HG03565 (cell line): ENCODE results near the gene KCNJ18.
"Not testable (repeated sequence)": the region's sequence is repeated elsewhere in the genome, so short reads cannot be mapped to it uniquely, and the experiment has no call there.

Source experiments
- ATAC-seq: cut with Tn5 transposase; IDR thresholded peaks from one replicate; pipeline ENCODE4 v1.9.1; 2021; ENCODE audit warnings: mild to moderate bottlenecking, moderate library complexity; ENCODE audit not compliant: unreplicated experiment

Gene KCNJ18

DNA sequence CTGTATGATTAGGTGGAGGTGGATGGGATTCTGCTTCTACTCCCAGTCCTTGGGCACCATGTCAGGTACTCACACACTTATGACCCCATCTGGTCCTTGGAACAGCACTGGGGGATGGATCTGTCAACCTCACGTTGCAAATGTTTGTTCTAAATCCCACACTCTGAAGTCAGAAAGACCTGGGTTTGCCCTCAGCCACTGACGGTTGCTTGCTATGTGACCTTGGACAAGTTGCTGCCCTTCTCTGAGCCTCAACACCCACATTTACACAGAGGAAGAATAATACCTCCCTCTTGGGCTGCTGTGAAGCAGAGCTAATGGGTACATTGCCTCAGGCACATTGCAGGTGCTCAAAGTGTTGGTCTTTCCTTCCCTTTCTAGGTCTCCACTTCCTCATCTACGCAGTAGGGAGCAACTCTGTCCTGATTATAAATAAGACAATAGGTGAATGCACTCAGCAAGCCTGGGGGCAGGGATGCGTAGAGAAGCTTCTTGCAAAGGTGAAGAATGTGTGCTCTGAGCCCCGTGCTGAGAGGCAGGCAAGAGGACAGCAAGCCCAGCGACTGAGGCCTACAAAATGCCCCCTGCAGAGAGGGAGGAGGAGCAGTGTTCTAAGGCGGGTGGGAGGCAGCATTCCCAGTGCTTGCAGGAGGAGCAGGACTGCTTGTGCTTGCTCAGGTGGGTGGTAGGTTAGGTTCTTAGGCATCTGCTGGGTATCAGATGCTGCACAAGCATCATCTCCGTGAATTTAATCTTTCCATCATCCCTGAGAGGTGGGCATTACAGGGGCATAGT is 21.8 kb upstream of the KCNJ18 start:
- ATAC-seq, result not testable (repeated sequence)

DNA sequence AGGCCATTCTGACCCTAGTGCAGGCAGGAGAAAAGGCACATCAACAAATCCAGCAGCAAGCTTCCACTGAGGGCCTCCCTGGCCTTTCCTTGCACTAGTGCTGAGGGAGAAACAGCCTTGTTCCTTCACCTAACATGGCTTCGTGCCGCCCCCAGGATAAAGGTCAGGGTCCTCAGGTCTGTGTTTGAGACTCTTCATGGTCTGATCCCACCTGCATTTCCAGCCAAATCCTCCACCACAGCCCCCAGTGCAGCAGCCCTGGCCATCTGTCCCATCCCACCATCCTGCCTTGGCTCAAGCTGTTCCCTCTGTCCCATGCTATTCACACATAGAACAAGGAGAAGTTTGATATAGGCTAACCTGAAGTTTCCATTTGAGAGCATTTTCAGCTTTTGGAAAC is 20.9 kb upstream of the KCNJ18 start:
- ATAC-seq, result not testable (repeated sequence)

DNA sequence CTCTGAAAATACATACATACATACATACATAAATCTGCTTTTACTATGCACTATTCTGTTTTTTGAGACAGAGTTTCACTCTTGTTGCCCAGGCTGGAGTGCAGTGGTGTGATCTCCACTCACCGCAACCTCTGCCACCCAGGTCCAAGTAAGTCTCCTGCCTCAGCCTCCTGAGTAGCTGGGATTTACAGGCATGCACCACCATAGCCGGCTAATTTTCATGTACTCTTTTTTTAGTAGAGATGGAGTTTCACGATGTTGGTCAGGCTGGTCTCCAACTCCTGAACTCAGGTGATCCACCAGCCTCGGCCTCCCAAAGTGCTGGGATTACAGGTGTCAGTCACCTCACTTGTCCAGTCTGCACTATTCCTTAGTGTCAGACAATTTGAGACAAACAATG is 20.5 kb upstream of the KCNJ18 start:
- not testable (repeated sequence) for ATAC-seq

DNA sequence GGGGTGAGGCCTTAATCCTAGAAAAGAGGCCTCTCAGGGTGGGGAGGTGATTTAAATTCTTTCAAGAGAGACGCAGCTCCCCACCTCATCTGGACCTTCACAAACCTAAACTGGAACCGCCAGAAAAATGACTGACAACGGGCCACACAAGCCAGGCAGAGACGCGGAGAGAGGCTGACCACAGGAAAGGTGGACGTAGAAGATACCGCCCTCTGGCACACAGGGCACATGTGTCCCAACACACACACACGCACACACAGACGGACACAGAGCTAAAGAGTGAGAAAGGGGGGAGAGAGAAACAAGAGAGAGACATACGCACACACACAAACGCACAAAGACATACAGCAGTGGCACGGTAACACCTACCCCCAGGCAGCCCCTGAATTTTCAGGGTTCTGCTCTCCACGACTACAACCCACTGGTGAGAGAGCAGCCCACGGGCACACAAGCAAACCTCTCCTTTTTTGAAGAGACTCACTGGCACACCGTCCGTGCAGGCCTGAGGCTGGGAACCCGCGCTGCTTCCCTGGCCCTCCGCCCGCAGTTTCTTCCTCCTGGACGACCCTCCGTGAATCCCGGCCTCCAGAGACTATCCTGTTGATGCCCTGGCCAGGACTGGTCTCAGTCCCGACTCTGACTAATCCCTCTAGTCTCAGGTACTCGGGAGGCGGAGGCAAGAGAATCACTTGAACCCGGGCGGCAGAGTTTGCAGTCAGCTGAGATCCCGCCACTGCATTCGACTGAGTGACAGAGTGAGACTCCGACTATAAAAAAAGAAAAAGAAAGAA is 18.7 kb upstream of the KCNJ18 start:
- ATAC-seq, result not testable (repeated sequence)

DNA sequence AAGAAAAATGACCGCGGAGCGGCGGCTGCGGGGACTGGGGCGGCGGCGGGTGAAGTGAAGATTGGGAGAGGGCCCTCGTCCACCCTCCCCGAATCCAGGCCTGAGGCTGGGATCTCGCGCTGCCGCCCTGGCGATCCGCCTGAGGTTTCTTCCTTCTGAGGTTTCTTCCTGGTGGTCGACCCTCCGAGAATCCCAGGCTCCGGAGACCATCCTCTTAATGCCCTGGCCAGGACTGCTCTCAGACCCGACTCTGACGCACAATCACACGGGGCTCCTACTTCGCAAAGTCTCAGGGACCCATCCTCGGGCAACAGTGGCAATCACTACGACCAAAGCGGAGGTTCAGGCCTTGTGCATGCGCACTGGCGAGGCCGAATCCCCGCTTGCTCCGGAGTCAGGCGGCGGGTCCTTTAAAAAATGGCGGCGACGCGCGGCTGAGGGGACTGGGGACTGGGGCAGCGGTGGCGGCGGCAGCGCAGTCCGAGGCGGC is 18.0 kb upstream of the KCNJ18 start:
- ATAC-seq, result no peak

DNA sequence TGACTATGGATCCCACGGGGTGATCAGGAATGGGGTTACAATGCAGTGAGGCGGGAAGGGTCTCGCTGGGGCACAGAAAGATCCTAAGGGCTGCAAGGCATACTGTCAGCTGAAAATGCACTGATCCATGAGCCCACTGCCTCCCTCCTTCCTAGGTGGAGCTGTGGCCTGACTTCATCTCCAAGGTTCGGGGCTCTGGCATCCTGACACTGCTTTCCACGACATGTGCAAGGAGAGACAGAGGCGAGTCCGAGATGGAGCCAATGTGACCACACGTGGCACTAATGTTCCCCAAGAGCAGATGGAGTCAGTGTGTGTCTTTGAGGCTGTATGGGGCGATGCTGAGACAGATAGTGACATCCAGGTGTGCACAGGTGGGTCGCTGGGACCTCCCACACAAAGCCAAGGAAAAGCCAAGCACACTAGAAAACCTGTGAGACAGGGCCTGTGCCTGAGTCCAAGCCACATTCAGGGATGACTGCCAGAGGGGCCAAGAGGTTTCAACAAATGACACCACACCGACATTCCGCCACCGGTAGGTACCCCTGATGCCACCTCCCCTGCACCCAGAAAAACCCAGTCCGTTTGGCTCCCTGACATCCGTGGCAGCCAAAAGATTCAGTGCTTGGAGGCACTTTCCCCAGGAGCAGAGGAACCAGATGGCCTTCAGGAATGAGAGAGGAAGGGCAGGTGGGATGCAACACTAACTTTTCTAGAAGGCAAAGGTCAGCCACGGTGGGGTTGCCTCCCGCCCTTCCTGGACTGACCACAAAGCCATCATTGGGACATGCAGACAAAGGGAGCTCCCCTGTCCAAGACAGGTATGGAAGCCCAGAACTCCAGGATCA is 17.2 kb upstream of the KCNJ18 start:
- not testable (repeated sequence) for ATAC-seq

DNA sequence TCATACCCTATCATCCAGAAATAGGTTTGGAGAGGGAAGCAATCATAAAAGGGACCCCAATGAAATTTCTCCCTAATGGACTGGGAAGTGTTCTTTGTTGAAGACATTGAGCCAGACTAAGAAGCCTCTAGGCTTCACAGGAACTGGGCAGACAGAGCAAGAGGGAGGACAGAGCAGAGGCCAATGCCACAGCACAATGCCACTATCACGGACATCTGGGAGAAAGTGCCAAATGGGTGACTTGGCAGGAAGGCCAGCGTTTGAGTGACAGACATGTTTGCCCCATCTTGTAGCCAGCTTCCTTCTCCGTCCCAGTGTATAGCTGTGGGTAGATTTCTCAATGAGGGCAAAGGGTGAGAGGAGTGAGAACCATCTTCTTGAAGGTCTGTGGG is 16.6 kb upstream of the KCNJ18 start:
- not testable (repeated sequence) for ATAC-seq

DNA sequence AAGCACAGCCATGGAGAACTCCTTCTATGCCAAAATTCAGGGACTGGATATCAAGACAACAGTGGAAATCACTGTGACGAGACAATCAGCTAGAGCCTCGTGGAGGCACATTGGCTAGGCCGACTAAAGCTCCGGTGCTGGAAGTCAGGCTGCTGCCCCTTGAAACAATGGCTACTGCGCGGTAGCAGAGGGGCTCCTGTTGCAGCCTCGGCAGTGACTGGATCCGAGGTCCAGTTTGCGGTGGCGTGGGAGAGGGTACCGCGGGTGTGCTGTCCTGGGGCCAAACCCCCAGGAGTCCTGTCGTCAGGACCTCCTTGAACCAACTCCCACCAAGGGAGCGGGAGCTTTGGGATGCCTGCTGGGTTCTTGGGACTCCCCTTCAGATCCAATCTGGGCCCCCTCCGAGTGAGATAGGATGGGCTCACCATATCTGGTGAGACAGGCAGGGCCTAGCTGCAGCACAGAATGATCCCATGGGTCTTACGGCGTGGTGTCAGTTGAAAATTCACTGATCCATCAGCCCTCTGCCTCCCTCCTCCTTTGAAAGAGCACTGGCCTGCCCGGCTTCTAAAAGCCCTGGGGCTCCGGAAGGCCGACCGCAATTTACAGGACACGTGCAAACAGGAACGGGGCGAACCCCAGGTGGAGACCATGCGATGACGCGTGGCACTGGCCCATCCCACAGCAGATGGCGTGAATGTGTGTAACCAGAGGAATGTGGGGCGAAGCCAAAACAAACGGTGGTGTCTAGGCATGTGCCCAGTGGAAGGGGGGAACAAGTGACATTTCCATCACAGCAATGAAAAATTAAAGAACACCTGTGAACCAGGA is 15.8 kb upstream of the KCNJ18 start:
- no peak for ATAC-seq

DNA sequence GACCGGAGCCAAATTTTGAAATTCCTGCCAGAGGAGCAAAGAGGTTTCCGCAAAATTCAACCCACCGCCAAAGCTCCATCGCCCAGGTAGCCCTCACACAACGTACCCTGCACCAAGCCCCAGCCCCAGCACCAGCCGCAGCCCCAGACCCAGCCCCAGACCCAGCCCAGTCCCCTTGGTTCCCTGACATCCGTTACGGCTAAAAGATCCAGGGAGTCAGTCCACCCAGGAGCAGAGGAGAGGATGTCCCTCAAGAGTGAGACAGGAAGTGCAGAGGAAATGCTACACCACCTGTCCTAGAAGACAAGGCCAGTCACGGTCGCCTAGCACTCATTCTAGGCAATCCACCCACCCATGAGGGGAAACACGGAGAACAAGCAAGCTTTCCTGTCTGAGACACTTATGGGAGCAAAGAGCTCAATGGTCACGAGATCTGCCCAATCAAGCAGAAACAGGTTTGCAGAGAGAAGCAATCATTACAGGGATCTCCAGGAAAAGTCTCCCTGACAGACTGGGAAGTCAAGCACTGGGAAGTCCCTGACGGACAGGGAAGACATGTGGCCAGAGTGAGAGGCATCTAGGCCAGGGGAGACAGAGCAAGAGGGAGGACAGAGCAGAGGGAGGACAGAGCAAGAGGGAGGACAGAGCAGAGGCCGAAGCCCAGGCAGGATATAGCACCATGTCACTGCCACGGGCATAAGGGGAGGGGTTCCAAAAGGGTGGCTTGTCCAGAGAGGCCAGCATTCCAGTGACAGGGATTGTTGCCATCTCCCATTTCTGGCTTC is 15.0 kb upstream of the KCNJ18 start:
- ATAC-seq, result no peak

DNA sequence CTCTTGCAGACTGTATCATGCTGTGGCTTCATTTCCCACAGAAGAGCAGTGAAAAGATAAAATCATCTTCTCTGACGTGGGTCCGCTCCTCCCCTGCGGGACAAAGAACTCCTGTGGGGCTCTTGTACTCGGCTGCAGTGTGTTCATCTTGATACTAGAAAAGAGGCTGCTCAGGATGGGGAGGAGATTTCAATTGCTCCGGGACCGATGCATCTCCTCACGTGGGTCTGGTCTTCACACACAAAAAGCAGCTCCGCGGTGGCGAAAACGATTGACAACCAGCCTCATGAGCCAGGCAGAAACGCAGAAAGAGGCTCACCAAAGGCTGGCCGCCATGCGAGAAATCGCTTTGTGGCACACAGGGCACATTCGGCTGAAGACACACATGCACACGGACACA is 14.4 kb upstream of the KCNJ18 start:
- no peak for ATAC-seq

DNA sequence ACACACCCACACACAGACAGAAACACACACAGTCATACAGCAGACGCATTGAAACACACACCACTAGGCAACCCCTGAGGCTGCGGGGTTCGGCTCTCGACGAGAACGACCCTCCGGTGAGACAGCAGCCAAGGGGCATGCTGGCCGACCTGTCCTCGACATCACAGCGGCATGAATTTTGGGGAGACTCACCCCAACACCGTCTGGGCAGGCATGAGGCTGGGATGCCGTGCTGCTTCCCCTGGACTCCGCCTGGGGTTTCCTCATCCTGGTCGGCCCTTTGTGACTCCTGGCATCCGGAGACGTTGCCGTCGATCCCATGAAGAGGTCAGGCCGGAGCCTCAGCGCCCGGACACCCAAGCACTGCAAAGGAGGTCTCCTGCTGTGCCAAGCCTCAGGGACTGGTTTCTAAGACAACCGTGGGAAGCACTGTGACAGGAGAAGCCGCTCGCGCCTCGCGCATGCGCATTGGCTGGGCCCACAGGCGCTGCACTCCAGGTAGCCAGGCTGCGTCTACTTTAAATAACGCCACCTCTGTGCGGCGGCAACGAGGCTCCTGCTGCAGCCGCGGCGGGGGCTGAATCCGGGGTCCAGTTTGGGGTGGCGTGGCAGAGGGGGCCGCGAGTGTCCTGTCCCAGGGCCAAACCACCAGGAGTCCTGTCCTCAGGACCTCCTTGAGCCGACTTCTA is 13.8 kb upstream of the KCNJ18 start:
- no peak for ATAC-seq

DNA sequence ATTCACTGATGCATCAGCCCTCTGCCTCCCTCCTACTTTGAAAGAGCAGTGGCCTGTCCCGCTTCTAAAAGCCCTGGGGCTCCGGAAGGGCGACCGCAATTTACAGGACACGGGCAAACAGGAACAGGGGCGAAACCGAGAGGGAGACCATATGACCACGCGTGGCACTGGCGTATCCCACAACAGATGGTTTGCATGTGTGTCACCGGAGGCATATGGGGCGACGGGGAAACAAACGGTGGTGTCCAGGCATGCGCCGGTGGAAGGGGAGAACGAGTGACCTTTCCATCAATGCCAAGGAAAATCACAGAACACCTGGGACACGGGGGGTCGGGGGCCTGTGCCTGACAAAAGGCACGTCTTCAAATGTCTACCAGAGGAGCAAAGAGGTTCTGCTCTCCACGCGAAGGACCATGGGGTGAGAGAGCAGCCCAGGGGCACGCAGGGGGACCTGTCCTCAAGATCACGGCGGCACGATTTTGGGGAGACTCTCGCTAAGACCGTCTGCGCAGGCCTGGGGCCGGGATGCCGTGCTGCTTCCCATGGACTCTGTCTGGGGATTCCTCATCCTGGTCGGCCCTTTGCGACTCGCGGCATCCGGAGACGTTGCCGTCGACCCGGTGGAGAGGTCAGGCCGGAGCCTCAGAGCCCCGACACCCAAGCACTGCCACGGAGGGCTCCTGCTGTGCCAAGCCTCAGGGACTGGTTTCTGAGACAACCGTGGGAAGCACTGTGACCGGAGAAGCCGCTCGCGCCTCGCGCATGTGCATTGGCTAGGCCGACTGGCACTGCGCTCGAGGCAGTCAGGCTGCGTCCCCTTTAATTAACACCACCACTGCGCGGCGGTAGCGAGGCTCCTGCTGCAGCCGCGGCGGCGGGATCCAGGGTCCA is 12.8 kb upstream of the KCNJ18 start:
- no peak for ATAC-seq

DNA sequence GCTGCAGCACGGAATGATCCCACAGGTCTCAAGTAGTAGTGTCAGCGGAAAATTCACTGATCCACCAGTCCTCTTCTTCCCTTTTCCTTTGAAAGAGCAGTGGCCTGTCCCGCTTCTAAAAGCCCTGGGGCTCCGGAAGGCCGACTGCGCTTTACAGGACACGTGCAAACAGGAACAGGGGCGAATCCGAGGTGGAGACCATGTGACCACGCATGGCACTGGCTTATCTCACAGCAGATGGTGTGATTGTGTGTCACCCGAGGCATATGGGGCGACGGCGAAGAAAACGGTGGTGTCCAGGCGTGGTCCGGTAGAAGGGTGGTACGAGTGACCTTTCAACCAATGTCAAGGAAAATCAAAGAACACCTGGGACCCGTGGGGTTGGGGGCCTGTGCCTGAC is 12.0 kb upstream of the KCNJ18 start:
- ATAC-seq, result no peak

DNA sequence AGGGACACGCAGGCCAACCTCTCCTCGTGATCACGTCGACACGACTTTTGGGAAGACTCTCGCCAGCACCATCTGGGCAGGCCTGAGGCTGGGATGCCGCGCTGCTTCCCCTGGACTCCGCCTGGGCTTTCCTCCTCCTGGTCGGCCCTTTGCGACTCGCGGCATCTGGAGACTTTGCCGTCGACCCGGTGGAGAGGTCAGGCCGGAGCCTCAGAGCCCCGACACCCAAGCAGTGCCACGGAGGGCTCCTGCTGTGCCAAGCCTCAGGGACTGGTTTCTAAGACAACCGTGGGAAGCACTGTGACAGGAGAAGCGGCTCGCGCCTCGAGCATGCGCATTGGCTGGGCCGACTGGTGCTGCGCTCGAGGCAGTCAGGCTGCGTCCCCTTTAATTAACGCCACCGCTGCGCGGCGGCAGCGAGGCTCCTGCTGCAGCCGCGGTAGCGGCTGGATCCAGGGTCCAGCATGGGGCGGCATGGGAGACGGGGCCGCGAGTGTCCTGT is 11.4 kb upstream of the KCNJ18 start:
- ATAC-seq, result not testable (repeated sequence)

DNA sequence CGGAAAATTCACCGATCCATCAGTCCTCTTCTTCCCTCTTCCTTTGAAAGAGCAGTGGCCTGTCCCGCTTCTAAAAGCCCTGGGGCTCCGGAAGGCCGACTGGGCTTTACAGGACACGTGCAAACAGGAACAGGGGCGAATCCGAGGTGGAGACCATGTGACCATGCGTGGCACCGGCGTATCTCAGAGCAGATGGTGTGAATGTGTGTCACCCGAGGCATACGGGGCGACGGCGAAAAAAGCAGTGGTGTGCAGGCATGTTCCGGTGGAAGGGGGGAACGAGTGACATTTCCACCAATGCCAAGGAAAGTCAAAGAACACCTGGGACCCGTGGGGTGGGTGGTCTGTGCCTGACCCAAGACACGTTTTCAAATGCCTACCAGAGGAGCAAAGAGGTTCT is 10.7 kb upstream of the KCNJ18 start:
- not testable (repeated sequence) for ATAC-seq

DNA sequence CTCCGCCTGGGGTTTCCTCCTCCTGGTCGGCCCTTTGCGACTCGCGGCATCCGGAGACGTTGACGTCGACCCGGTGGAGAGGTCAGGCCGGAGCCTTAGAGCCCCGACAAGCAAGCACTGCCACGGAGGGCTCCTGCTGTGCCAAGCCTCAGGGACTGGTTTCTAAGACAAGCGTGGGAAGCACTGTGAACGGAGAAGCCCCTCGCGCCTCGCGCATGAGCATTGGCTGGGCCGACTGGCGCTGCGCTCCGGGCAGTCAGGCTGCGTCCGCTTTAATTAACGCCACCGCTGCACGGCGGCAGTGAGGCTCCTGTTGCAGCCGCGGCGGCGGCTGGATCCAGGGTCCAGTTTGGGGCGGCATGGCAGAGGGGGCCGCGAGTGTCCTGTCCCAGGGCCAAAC is 10.2 kb upstream of the KCNJ18 start:
- ATAC-seq, result not testable (repeated sequence)

DNA sequence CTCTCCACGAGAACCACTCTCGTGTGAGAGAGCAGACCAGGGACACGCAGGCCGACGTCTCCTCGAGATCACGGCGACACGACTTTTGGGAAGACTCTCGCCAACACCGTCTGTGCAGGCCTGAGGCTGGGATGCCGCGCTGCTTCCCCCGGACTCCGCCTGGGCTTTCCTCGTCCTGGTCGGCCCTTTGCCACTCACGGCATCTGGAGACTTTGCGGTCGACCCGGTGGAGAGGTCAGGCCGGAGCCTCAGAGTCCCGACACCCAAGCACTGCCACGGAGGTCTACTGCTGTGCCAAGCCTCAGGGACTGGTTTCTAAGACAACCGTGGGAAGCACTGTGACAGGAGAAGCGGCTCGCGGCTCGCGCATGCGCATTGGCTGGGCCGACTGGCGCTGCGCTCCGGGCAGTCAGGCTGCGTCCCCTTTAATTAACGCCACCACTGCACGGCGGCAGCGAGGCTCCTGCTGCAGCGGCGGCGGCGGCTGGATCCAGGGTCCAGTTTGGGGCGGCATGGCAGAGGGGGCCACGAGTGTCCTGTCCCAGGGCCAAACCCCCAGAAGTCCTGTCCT is 9.1 kb upstream of the KCNJ18 start:
- ATAC-seq, result not testable (repeated sequence)
